Measurements from ENCODE around the gene UPB1. TPM values are rescaled to one million over a fixed set of nuclear protein-coding genes. Genes with fewer than 3 reads are reported as not detected.
A peak's percentile ranks its signal among the peaks of the same experiment; 100 is the strongest.

The UPB1 gene
- total RNA-seq, 2 donors from 2014 or later, result 0.52 TPM; not detected in 1

- H3K27ac ChIP-seq, result no peak overlapping the region
- WGBS, 2 donors, result 97% methylated on average over 2 of the region's 2 CpGs; no CpG with 5 or more reads in 1 of the 2 donors
- DNase-seq (no peak), ATAC-seq (no peak)
- TF ChIP-seq, protein P1, sequence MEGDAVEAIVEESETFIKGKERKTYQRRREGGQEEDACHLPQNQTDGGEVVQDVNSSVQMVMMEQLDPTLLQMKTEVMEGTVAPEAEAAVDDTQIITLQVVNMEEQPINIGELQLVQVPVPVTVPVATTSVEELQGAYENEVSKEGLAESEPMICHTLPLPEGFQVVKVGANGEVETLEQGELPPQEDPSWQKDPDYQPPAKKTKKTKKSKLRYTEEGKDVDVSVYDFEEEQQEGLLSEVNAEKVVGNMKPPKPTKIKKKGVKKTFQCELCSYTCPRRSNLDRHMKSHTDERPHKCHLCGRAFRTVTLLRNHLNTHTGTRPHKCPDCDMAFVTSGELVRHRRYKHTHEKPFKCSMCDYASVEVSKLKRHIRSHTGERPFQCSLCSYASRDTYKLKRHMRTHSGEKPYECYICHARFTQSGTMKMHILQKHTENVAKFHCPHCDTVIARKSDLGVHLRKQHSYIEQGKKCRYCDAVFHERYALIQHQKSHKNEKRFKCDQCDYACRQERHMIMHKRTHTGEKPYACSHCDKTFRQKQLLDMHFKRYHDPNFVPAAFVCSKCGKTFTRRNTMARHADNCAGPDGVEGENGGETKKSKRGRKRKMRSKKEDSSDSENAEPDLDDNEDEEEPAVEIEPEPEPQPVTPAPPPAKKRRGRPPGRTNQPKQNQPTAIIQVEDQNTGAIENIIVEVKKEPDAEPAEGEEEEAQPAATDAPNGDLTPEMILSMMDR (IDR thresholded peaks at IDR 0.05), result no peak
- no peak for TF ChIP-seq POLR2A (IDR thresholded peaks at IDR 0.05)
- H3K36me3 ChIP-seq (replicated peaks in 1 of 2; ENCODE audit: insufficient read depth in 1 of 2, low read depth in 2 of 2), result no peaks in the 10 kb centered on the region
- no peaks in the 10 kb centered on the region for H3K9me3 ChIP-seq
- H3K4me3 ChIP-seq, result no peak overlapping the region
- H3K4me1 ChIP-seq, result peaks cover 23% of the 10 kb centered on the region
- intact Hi-C loops (cut with DNase I), result no loop called here
- H3K27me3 ChIP-seq, result no peaks in the 10 kb centered on the region
These were observed 22.3 kb downstream of the UPB1 start for GRCh38 chr22:24517446-24517845.

DNA sequence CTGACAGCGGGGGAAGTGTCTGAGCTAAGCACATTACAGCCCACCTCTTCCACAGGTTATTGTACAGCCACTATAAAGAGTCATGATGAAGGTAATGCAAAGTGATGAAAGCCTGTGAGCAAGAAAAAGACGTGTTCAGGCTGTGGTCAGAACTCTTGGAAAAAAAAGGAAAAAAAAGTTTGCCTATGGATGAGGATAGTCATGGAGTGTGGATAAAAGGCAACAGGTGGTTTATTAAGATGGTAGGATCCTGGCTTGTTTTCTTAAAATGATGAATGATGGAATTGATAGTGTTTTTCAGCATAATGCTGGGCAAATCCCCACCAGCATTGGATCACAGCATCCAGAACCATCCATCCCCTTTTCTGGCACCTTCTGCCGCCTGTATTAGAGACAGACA is 23.1 kb downstream of the UPB1 start:
- Histone ChIP-seq H3K4me1 (peaks cover 23% of the 10 kb centered on the region), H3K4me3 (no peak overlapping the region), H3K27me3 (no peaks in the 10 kb centered on the region), H3K36me3 (replicated peaks in 1 of 2; ENCODE audit: insufficient read depth in 1 of 2, low read depth in 2 of 2) (no peaks in the 10 kb centered on the region), H3K27ac (no peak overlapping the region), H3K9me3 (no peaks in the 10 kb centered on the region)
- no peak for TF ChIP-seq POLR2A (IDR thresholded peaks at IDR 0.05)
- TF ChIP-seq, protein P1 (IDR thresholded peaks at IDR 0.05), result no peak
- intact Hi-C loops (cut with DNase I), result no loop called here
- DNase-seq (no peak), ATAC-seq (no peak)
- WGBS, 2 donors, result 85 to 89% methylated on average over 3 of the region's 3 CpGs

DNA sequence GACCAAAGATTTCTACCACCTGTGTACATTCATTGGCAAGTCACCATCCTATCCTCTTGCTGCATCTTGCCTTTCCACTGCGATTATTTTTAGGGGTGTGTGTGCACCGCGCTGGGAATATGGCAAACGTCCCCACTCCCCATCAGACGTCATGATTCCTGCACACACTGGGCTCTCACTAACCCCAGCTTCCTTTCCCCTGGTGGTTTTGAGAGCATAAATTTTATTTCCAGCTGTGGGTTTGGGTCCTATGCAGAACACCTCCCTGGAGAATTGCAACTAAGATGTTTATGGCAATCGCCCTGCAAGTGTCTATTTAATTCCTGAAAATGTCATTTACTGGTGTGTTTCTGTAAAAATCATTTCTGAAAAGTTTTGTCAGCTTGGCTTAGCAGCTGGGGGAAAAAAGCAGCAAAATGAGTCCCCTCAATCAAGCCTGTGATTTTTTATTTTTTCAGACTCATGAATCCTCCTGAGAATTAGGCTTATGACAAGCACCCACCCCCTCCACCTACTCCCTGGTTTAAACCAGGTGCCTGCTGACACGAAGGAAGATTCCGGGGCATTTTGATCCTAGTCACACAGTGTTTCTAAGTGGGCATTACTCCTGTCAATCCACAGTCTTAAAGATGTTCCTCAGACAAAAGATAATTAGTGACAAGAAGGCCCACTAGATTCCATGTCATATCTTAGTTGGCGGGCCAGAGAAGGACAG is 23.8 kb downstream of the UPB1 start:
- TF ChIP-seq, protein P1 (IDR thresholded peaks at IDR 0.05), result no peak
- TF ChIP-seq POLR2A (IDR thresholded peaks at IDR 0.05), result no peak
- H3K36me3 ChIP-seq (replicated peaks in 1 of 2; ENCODE audit: insufficient read depth in 1 of 2, low read depth in 2 of 2), result no peaks in the 10 kb centered on the region
- H3K27me3 ChIP-seq, result no peaks in the 10 kb centered on the region
- no peak for DNase-seq
- intact Hi-C loops (cut with DNase I), result no loop called here
- 75 to 82% methylated on average over 9 of the region's 9 CpGs for WGBS, 2 donors
- no peak overlapping the region for H3K27ac ChIP-seq
- H3K4me1 ChIP-seq, result peaks cover 22% of the 10 kb centered on the region
- no peak for ATAC-seq
- H3K9me3 ChIP-seq, result no peaks in the 10 kb centered on the region
- no peak overlapping the region for H3K4me3 ChIP-seq

GRCh38 chr22:24519496-24519895 is 24.4 kb downstream of the UPB1 start:
- no peak for DNase-seq
- Histone ChIP-seq H3K4me1 (peaks cover 20% of the 10 kb centered on the region), H3K27me3 (no peaks in the 10 kb centered on the region), H3K36me3 (replicated peaks in 1 of 2; ENCODE audit: insufficient read depth in 1 of 2, low read depth in 2 of 2) (no peaks in the 10 kb centered on the region), H3K9me3 (no peaks in the 10 kb centered on the region), H3K4me3 (no peak overlapping the region), H3K27ac (no peak overlapping the region)
- no peak for TF ChIP-seq POLR2A (IDR thresholded peaks at IDR 0.05)
- TF ChIP-seq, protein P1 (IDR thresholded peaks at IDR 0.05), result no peak
- intact Hi-C loops (cut with DNase I), result no loop called here
- WGBS, 2 donors, result 70 to 90% methylated on average over 5 of the region's 5 CpGs
- ATAC-seq, result no peak

DNA sequence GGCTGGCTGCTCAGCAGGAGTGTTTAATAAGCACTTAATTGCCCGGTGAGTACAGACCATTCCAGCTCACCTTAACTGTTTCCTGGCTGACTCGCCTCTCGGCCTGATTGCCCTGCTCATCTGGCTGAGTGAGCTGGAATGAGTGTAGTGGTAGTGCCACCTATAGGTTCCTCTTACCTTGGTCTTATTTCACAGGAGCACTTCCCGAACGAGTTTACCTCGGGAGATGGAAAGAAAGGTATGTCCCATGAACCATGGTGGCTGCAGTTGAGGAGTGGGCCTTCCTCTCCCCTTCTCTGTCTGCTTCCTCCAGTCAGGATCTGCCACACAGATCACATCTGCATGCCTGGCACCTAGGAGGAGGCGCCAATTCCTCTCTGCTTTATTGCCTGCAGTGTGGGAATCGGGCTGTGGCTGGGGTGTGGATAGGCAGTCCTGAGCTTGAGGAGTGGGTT is 26.7 kb downstream of the UPB1 start:
- TF ChIP-seq, protein P1 (IDR thresholded peaks at IDR 0.05), result peak in 6 of 7 experiments; percentile 40 to 83 (median 74)
- TF ChIP-seq POLR2A (IDR thresholded peaks at IDR 0.05), result no peak
- intact Hi-C loops (cut with DNase I), result loop anchor here (5.0 kb wide), 1 partner anchor 95 kb away; the partner anchor contains the start of gene ADORA2A
- no peaks in the 10 kb centered on the region for H3K9me3 ChIP-seq
- no peaks in the 10 kb centered on the region for H3K36me3 ChIP-seq (replicated peaks in 1 of 2; ENCODE audit: insufficient read depth in 1 of 2, low read depth in 2 of 2)
- DNase-seq (peak; percentile 57 to 83 (median 76)), ATAC-seq (peak; percentile 79)
- peak overlapping the region in 2 of 4 donors; percentile 16 to 29 for H3K27ac ChIP-seq
- H3K4me1 ChIP-seq, result peaks cover 15% of the 10 kb centered on the region
- no peaks in the 10 kb centered on the region for H3K27me3 ChIP-seq
- no peak overlapping the region for H3K4me3 ChIP-seq
- 4 to 20% methylated on average over 6 to 8 of the region's 8 CpGs for WGBS, 2 donors
